ENCODE results near the gene GNG2. TPM values are rescaled to one million over a fixed set of nuclear protein-coding genes. Genes with fewer than 3 reads are reported as not detected.

Gene GNG2
- total and polyA plus RNA-seq, 2 donors from 2014 or later, result 4.0 to 35.6 TPM

- DNase-seq, result no peak
- Histone ChIP-seq H3K9ac (ENCODE audit: low read length in 3 of 3) (no peak overlapping the region), H3K36me3 (ENCODE audit: control insufficient read depth in 2 of 3, insufficient read depth in 3 of 3, low read length in 3 of 3) (no peaks in the 10 kb centered on the region), H3K4me3 (ENCODE audit: low read length in 3 of 3) (no peak overlapping the region), H3K9me3 (ENCODE audit: control insufficient read depth in 2 of 3, insufficient read depth in 1 of 3, low read length in 3 of 3) (no peaks in the 10 kb centered on the region), H3K4me1 (ENCODE audit: control insufficient read depth in 2 of 3, insufficient read depth in 2 of 3, low read depth in 1 of 3, low read length in 3 of 3) (no peaks in the 10 kb centered on the region), H3K27ac (ENCODE audit: low read depth in 2 of 2, low read length in 2 of 2) (no peak overlapping the region), H3K27me3 (ENCODE audit: control insufficient read depth, insufficient read depth, low read length) (no peaks in the 10 kb centered on the region)
- TF ChIP-seq CTCF (IDR thresholded peaks at IDR 0.05; ENCODE audit: borderline replicate concordance, extremely low read depth, insufficient read depth), result no peak
- intact Hi-C loops (cut with DNase I), result no loop called here
- FAIRE-seq, result no peak
These were observed 36.7 kb upstream of the GNG2 start for GRCh38 chr14:51823706-51824105.

GRCh38 chr14:51824191-51824590 is 36.2 kb upstream of the GNG2 start:
- no peak overlapping the region for H3K27ac ChIP-seq (ENCODE audit: low read depth in 2 of 2, low read length in 2 of 2)
- no peak for TF ChIP-seq CTCF (IDR thresholded peaks at IDR 0.05; ENCODE audit: borderline replicate concordance, extremely low read depth, insufficient read depth)
- DNase-seq (no peak), FAIRE-seq (no peak)
- intact Hi-C loops (cut with DNase I), result no loop called here
- H3K9me3 ChIP-seq (ENCODE audit: control insufficient read depth in 2 of 3, insufficient read depth in 1 of 3, low read length in 3 of 3), result no peaks in the 10 kb centered on the region
- H3K4me3 ChIP-seq (ENCODE audit: low read length in 3 of 3), result no peak overlapping the region
- no peaks in the 10 kb centered on the region for H3K27me3 ChIP-seq (ENCODE audit: control insufficient read depth, insufficient read depth, low read length)
- H3K4me1 ChIP-seq (ENCODE audit: control insufficient read depth in 2 of 3, insufficient read depth in 2 of 3, low read depth in 1 of 3, low read length in 3 of 3), result no peaks in the 10 kb centered on the region
- H3K9ac ChIP-seq (ENCODE audit: low read length in 3 of 3), result no peak overlapping the region
- H3K36me3 ChIP-seq (ENCODE audit: control insufficient read depth in 2 of 3, insufficient read depth in 3 of 3, low read length in 3 of 3), result no peaks in the 10 kb centered on the region

- intact Hi-C loops (cut with DNase I), result no loop called here
- Histone ChIP-seq H3K9me3 (ENCODE audit: control insufficient read depth in 2 of 3, insufficient read depth in 1 of 3, low read length in 3 of 3) (no peaks in the 10 kb centered on the region), H3K4me1 (ENCODE audit: control insufficient read depth in 2 of 3, insufficient read depth in 2 of 3, low read depth in 1 of 3, low read length in 3 of 3) (no peaks in the 10 kb centered on the region), H3K27ac (ENCODE audit: low read depth in 2 of 2, low read length in 2 of 2) (no peak overlapping the region), H3K9ac (ENCODE audit: low read length in 3 of 3) (no peak overlapping the region), H3K36me3 (ENCODE audit: control insufficient read depth in 2 of 3, insufficient read depth in 3 of 3, low read length in 3 of 3) (no peaks in the 10 kb centered on the region), H3K4me3 (ENCODE audit: low read length in 3 of 3) (no peak overlapping the region), H3K27me3 (ENCODE audit: control insufficient read depth, insufficient read depth, low read length) (no peaks in the 10 kb centered on the region)
- no peak for FAIRE-seq
- no peak for TF ChIP-seq CTCF (IDR thresholded peaks at IDR 0.05; ENCODE audit: borderline replicate concordance, extremely low read depth, insufficient read depth)
- DNase-seq, result no peak
These were observed 34.5 kb upstream of the GNG2 start for GRCh38 chr14:51825926-51826325.
